Cardiac septum (tissue), 1 donor: ENCODE measurements around the gene TLE1. TPM values are rescaled to one million over a fixed set of nuclear protein-coding genes. Genes with fewer than 3 reads are reported as not detected.
"Not testable (repeated sequence)": the region's sequence is repeated elsewhere in the genome, so short reads cannot be mapped to it uniquely, and the experiment has no call there.

Experiments used
- DNase-seq: peaks from one replicate; pipeline ENCODE4 v3.0.0-alpha.2; 2020; ENCODE audit warnings: low spot score
- intact Hi-C: fragments of 100-400 bp; cut with DNase I; formaldehyde crosslinking; loops from one replicate; pipeline ENCODE4 v1.14.0; 2022
- total RNA-seq: library from RNA; stranded (reverse); fragmentation: NEBNext Ultra II Directional; extraction: Animal tissue kit (Norgen Biotek cat#: 25700); gene quantifications from one replicate; pipeline ENCODE4 v1.2.1, GENCODE V29; 2021
- donor health status: DM: no; HTN: no; CAD: no.

TLE1 gene
- total RNA-seq, 1 donor from 2014 or later: 9.8 TPM

DNA sequence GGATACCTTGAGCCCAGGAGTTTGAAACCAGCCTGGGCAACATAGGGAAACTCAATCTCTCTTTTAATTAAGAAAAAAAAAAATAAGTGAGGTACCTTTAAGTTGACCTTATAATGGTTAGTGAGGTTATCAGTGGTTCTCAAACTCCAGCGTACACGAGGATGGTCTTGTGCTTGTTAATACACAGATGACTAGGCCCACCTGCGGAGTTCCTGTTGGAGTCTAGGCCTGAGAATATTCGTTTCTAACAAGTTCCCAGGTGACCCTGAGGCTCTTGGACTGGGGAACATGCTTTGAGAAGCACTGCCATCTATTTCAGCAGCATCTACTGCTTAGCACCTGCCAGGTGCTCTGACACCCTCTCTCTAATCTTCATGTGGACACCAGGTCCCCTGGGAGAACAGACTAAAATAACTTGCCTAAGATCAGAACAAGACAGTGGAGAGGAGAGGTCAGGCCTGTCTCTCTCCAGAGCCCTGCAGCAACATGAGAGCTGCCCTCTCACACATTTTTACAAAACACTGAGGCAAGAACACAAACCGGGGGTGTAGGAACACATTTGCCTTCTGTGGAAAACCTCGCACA lies 24.6 kb downstream of the TLE1 start:
- DNase-seq: no peak
- intact Hi-C loops: no loop called here

DNA sequence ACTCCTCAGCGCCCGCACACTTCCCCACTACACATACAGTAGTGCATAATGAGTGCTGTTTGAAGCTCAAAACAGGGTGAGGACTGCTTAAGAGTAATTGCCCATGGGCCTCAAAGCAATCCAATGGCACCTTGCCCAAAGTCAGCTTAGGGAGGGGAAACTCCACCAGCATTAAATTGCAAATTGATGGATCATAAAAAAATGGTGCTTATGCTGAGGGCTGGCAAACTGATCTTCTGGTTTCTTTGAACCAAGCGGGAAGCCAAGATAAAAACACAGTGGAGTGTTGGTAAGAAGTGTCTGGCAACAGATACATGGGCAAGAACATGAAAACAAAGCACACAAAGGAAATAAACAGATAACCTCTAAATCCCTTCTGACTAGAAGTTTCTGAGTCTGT lies 28.0 kb downstream of the TLE1 start:
- intact Hi-C loops: no loop called here
- DNase-seq: no peak

GRCh38 chr9:81656871-81657337 lies 32.4 kb downstream of the TLE1 start:
- DNase-seq: no peak
- intact Hi-C loops: no loop called here

- DNase-seq: no peak
- intact Hi-C loops: no loop called here
Observed at GRCh38 chr9:81656004-81656403, 33.3 kb downstream of the TLE1 start.

DNA sequence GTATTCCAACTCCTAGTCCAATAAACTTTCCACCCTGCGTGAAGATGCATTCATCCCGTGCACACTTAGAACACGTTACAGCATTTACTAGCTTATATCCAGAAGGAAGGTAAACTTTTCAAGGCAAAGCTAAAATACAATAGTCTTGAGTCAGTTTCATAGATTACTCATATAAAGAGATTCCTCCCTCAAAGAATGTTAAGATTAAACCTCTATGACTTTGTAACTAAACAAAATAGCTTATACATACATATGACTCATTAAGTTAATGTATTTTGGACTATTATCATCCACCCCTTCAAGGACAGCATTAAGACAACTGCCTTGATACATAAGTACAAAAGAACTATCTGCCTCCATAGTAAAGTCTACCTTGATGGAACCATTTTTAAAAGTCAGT lies 36.1 kb downstream of the TLE1 start:
- intact Hi-C loops: no loop called here
- no peak for DNase-seq

- intact Hi-C loops: no loop called here
- DNase-seq: no peak
Observed at GRCh38 chr9:81652058-81652687, 37.2 kb downstream of the TLE1 start.

GRCh38 chr9:81650586-81651515 lies 38.5 kb downstream of the TLE1 start:
- intact Hi-C loops: no loop called here
- DNase-seq: no peak

- no peak for DNase-seq
- intact Hi-C loops: no loop called here
Observed at GRCh38 chr9:81649475-81650240, 39.7 kb downstream of the TLE1 start.

GRCh38 chr9:81648891-81649290 lies 40.5 kb downstream of the TLE1 start:
- DNase-seq: no peak
- intact Hi-C loops: no loop called here

GRCh38 chr9:81646337-81646736 lies 43.0 kb downstream of the TLE1 start:
- DNase-seq: no peak
- intact Hi-C loops: no loop called here

DNA sequence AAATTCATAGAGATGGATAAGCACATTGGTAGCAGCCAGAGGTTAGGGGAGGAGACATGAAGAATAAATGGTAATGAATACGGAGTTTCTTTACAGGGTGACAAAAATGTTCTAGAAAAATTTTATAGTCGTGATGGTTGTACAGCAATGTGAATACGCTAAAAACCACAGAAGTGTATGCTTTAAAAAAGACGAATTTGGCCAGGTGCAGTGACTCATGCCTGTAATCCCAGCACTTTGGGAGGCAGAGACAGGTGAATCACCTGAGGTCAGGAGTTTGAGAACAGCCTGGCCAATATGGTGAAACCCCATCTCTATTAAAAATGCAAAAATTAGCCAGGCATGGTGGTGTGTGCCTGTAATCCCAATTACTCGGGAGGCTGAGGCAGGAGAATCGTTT lies 44.8 kb downstream of the TLE1 start:
- intact Hi-C loops, DNase-seq: not testable (repeated sequence)

DNA sequence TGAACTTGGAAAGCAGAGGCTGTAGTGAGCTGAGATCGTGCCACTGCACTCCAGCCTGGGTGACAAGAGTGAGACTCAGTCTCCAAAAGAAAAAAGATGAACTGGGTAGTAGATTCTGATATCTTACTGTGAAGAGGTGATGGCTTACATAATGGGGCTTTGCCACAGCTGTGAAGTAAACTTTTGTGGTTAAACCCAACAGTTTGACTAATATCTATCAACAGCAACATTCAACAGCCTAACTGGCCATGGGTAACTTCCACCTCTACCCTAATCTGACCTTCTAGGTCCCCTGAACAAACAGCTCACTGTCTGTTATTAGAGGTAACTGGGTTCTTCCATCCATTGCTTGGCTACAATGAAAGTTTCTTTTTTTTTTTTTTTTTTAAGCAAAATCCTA lies 52.1 kb downstream of the TLE1 start:
- no peak for DNase-seq
- intact Hi-C loops: no loop called here

DNA sequence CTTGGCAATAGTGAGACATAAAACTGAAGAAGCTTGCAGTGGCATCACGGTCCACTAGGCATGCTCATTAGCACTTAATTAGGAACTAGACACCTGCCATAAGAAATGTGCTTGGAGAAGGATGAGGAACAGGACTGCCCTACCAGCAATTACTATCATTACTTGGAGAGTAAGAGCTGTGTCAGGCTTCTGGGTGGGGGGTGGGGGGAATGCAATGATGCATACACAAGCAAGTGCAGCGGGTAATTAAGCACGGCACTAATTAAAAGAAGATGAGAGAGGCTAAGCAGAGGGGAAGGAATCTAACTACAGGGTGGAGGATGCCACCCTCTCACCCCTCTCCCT lies 53.1 kb downstream of the TLE1 start:
- DNase-seq: no peak
- intact Hi-C loops: no loop called here

DNA sequence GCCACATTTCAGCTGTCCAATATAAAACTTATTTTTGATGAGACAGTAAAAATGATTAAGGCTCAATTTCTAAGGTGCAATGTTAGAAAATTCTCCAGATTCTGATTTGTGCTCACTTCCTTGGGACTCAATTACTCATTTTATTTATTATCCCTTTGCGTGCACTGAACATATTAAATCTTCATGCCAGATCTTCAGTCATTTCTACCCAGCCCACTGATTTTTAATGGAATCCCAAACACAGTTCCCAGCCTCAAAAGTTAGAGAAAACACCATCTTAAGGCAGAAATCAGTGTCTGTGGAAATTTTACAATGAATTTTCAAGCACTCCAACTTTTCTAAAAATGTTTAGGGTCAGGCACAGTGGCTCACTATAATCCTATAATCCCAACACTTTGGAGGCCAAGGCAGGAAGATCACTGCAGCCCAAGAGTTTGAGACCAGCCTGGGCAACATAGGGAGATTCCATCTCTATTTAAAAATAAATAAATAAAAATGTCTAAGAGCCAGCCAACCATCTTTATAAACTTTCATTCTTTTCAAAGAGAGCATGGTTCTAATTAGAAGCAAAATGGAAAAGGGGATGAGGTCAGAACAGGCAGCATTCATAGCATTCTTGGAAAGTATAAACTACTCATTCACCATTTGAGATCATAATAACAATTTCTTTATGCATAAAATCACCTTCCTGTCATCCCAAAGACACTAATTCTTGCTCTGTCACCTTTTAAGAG lies 53.7 kb downstream of the TLE1 start:
- intact Hi-C loops: no loop called here
- DNase-seq: no peak

DNA sequence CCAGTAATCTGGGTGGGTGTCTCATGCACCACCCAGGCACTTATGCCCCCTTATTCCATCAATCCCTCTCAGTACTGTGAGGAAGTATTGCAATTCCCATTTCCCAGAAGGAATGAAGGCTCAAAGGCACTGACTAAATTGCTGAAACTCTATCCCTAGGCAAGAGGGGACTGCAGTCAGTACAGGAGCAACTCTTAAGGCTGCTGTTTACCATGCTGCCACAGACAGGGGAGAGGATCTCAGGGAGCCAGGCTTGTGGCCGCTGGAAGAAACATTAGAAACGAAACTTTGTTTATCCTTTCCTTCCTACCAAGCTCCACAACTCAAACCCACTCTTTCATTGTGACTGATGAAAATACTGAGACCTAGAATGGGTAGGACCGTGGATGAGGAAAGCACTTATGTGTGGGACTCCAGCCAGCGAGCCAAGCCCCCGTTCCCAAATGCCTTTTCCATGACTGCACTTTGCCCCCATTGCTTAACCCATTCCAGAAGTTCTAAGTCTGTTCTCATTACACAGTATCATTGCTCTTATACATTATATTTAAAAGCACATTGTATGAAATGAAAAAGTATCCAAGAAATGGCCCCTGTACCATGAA lies 54.3 kb downstream of the TLE1 start:
- DNase-seq: no peak
- intact Hi-C loops: no loop called here

- DNase-seq: no peak
- intact Hi-C loops: no loop called here
Observed at GRCh38 chr9:81633952-81634854, 55.1 kb downstream of the TLE1 start.

DNA sequence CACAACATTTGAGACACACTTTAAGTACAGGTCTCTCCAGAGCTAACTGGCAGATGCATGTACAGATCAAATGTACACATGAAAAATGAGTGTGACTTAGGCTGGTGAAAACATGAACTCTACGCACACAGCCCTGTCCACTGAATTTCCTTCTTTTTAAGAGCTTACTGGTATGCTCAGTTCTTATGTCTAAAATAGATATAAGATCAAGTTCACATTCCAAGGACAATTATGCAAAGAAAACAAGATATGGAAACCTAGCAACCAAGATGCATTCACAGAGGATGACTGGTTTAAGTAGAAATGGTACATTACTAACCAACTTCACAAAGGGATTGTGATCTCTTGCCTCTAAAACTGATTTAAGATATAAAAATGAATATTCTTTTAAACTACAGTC lies 56.7 kb downstream of the TLE1 start:
- intact Hi-C loops: no loop called here

DNA sequence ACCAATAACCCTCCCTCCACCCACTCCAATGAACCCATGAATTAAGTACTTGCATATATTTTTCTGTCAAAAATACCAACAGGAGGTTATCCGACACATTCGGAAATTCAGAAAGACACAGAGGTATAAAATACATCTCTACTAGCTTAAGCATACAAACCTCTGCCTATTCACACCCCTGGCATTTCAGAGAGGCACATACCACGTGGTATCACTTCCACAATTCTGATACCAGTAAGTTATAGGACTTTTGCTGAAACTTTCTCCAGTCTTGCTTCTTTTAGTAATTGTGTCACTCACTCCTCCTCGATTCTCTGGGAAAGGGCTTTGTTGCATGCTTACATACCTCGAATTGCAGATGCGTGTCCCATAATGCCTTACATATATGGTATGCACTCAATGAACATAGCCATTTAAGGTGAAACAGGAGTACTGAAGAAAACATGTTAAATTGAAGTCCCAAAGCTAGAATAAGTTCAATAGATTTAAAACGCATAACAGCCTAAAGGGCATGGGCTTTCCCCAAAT lies 58.1 kb downstream of the TLE1 start:
- DNase-seq: no peak
- intact Hi-C loops: no loop called here

More for the DNA sequence above, 56.7 kb downstream of the TLE1 start:
- no peak for DNase-seq
